KMS-11 (cell line): ENCODE measurements around the gene AANAT.

Experiments used
- H2AFZ ChIP-seq: fragments of 200-600 bp; sonication (generic); 2 replicates; pipeline ENCODE4 v1.6.1; 2016; ENCODE audit warnings: antibody characterized with exemption, mixed run types, low read depth
- H3K27ac ChIP-seq: fragments of 200-600 bp; sonication (generic); 2 replicates; pipeline ENCODE4 v1.6.1; 2016; ENCODE audit warnings: mild to moderate bottlenecking, mixed run types
- H3K27me3 ChIP-seq: fragments of 200-600 bp; sonication (generic); 2 replicates; pipeline ENCODE4 v1.6.1; 2017; ENCODE audit warnings: mild to moderate bottlenecking, low read depth, mixed run types, moderate library complexity; ENCODE audit not compliant: insufficient read depth
- H3K36me3 ChIP-seq: fragments of 200-600 bp; sonication (generic); 2 replicates; pipeline ENCODE4 v1.6.1; 2017; ENCODE audit warnings: mild to moderate bottlenecking, mixed run types; ENCODE audit not compliant: insufficient read depth
- H3K4me1 ChIP-seq: fragments of 200-600 bp; sonication (generic); 2 replicates; pipeline ENCODE4 v1.6.1; 2016; ENCODE audit warnings: mild to moderate bottlenecking, low read depth, mixed run types; ENCODE audit not compliant: poor library complexity, severe bottlenecking
- H3K4me2 ChIP-seq: fragments of 200-600 bp; sonication (generic); 2 replicates; pipeline ENCODE4 v1.7.0; 2016; ENCODE audit warnings: mild to moderate bottlenecking, mixed run types
- H3K4me3 ChIP-seq: fragments of 200-600 bp; sonication (generic); IDR thresholded peaks from 2 replicates; pipeline ENCODE4 v1.6.1; 2017; ENCODE audit warnings: low read depth, low read length, mixed read lengths; ENCODE audit not compliant: insufficient read depth
- H3K79me2 ChIP-seq: fragments of 200-600 bp; sonication (generic); 2 replicates; pipeline ENCODE4 v1.6.1; 2016; ENCODE audit warnings: low read depth, mixed run types; ENCODE audit not compliant: insufficient read depth
- H3K9ac ChIP-seq: fragments of 200-600 bp; sonication (generic); 2 replicates; pipeline ENCODE4 v1.6.1; 2016; ENCODE audit warnings: mild to moderate bottlenecking, mixed run types
- H4K20me1 ChIP-seq: fragments of 200-600 bp; sonication (generic); 2 replicates; pipeline ENCODE4 v1.6.1; 2016; ENCODE audit warnings: mild to moderate bottlenecking, mixed run types; ENCODE audit not compliant: insufficient read depth
- TF ChIP-seq, protein P1 (sequence below): fragments of 200-600 bp; sonication (generic); conservative IDR thresholded peaks from 2 replicates; pipeline ENCODE4 v1.6.1; 2017; ENCODE audit warnings: low read depth, mild to moderate bottlenecking, antibody characterized with exemption, low read length, moderate library complexity, mixed read lengths

AANAT gene

GRCh38 chr17:76446449-76447231 lies 20.8 kb upstream of the AANAT start:
- Histone ChIP-seq H3K4me1 (peaks cover 70% of the 10 kb centered on the region), H2AFZ (no peak overlapping the region), H3K4me3 (no peak overlapping the region), H3K4me2 (no peak overlapping the region), H3K36me3 (no peaks in the 10 kb centered on the region), H3K27ac (no peak overlapping the region), H3K9ac (no peak overlapping the region), H3K27me3 (no peaks in the 10 kb centered on the region), H3K79me2 (peaks cover 98% of the 10 kb centered on the region), H4K20me1 (peaks cover 37% of the 10 kb centered on the region)
- TF ChIP-seq, protein P1, sequence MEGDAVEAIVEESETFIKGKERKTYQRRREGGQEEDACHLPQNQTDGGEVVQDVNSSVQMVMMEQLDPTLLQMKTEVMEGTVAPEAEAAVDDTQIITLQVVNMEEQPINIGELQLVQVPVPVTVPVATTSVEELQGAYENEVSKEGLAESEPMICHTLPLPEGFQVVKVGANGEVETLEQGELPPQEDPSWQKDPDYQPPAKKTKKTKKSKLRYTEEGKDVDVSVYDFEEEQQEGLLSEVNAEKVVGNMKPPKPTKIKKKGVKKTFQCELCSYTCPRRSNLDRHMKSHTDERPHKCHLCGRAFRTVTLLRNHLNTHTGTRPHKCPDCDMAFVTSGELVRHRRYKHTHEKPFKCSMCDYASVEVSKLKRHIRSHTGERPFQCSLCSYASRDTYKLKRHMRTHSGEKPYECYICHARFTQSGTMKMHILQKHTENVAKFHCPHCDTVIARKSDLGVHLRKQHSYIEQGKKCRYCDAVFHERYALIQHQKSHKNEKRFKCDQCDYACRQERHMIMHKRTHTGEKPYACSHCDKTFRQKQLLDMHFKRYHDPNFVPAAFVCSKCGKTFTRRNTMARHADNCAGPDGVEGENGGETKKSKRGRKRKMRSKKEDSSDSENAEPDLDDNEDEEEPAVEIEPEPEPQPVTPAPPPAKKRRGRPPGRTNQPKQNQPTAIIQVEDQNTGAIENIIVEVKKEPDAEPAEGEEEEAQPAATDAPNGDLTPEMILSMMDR = no peak

DNA sequence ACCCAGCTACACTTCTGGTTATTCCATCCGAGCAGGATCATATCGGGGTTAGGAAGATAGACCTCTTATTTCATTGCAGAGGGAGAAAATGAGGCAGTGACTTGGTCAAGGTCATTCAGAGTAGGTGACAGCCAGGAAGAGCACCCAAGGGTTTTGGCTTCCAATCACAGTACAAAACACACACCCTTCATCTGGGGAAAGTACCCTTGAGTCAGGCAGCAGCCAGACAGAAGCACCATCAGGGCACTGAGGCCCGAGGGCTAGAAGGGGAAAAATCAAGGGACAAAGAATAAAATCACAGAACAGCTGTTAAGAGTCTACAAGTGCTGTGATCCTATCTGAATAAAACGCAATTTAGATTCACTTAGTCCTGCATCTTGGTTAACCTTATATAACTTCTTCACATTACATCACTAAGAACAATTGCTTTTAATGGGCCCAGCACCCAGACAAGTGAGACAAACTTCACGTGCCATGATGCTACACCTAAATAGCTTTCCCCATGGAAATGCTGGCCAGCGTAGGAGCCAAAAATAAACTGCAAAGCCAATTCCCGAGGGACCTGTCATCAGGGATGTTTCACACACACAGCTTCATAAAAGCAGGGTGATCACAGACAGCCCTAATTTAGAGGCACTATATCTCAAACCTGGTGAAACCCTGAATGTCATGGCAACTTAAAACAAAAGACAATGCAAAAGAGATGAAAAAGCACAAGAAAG lies 19.3 kb upstream of the AANAT start:
- no peak overlapping the region for H2AFZ ChIP-seq
- no peaks in the 10 kb centered on the region for H3K27me3 ChIP-seq
- no peak overlapping the region for H3K4me3 ChIP-seq
- no peak overlapping the region for H3K27ac ChIP-seq
- H4K20me1 ChIP-seq = peaks cover 34% of the 10 kb centered on the region
- TF ChIP-seq, protein P1 = no peak
- H3K9ac ChIP-seq = no peak overlapping the region
- no peaks in the 10 kb centered on the region for H3K36me3 ChIP-seq
- no peak overlapping the region for H3K4me2 ChIP-seq
- H3K4me1 ChIP-seq = peaks cover 66% of the 10 kb centered on the region
- H3K79me2 ChIP-seq = peaks cover 94% of the 10 kb centered on the region

- Histone ChIP-seq H2AFZ (no peak overlapping the region), H4K20me1 (peaks cover 34% of the 10 kb centered on the region), H3K4me2 (no peak overlapping the region)
Observed at GRCh38 chr17:76449126-76449525, 18.3 kb upstream of the AANAT start.

GRCh38 chr17:76451506-76451905 lies 15.9 kb upstream of the AANAT start:
- no peak overlapping the region for H3K27ac ChIP-seq
- H3K27me3 ChIP-seq = no peaks in the 10 kb centered on the region
- H4K20me1 ChIP-seq = peaks cover 20% of the 10 kb centered on the region
- H3K36me3 ChIP-seq = no peaks in the 10 kb centered on the region
- H3K4me2 ChIP-seq = peak overlapping the region; percentile 97
- TF ChIP-seq, protein P1 = no peak
- peaks cover 37% of the 10 kb centered on the region for H3K4me1 ChIP-seq
- peaks cover 60% of the 10 kb centered on the region for H3K79me2 ChIP-seq
- no peak overlapping the region for H3K4me3 ChIP-seq
- peak overlapping the region; percentile 90; the same call in 1 of the 2 replicates for H3K9ac ChIP-seq
- H2AFZ ChIP-seq = no peak overlapping the region

More at GRCh38 chr17:76449126-76449525, 18.3 kb upstream of the AANAT start:
- TF ChIP-seq, protein P1 = no peak
- peaks cover 59% of the 10 kb centered on the region for H3K4me1 ChIP-seq
- no peaks in the 10 kb centered on the region for H3K27me3 ChIP-seq
- no peak overlapping the region for H3K4me3 ChIP-seq
- no peak overlapping the region for H3K9ac ChIP-seq
- H3K27ac ChIP-seq = no peak overlapping the region
- no peaks in the 10 kb centered on the region for H3K36me3 ChIP-seq
- H3K79me2 ChIP-seq = peaks cover 84% of the 10 kb centered on the region
